Hematopoietic multipotent progenitor cell treated with erythropoietin and hydrocortisone succinate and interleukin-3 and kit ligand, for 15 days (in vitro differentiated cells): ENCODE results near the gene DCHS2.
"Not testable (repeated sequence)": the region's sequence is repeated elsewhere in the genome, so short reads cannot be mapped to it uniquely, and the experiment has no call there.

Experiments
- DNase-seq: peaks from one replicate; pipeline ENCODE4 v3.0.0-alpha.2; 2015; ENCODE audit warnings: low spot score

Gene DCHS2

DNA sequence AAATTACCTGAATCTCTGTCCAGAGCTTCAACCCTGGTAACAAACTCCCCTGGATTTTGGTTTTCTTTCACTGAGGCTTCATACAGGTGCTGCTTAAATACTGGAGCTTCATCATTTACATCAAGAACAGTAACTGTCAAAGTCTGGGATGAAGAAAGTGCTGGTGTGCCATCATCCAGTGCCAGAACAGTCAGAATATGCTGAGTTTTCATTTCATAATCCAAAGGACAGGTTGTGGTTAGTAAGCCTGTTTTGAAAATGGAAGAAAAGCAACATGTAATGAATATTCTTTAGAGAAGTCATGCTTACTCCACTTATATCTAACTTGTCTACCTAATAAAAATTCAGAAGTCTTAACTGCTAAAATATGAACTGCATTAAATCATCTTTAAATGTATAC, 175.9 kb downstream of the DCHS2 start:
- no peak for DNase-seq

GRCh38 chr4:154314248-154314647, 177.4 kb downstream of the DCHS2 start:
- no peak for DNase-seq

- DNase-seq = no peak
Observed at GRCh38 chr4:154313004-154313585, 178.5 kb downstream of the DCHS2 start.

GRCh38 chr4:154312246-154312645, 179.4 kb downstream of the DCHS2 start:
- no peak for DNase-seq

DNA sequence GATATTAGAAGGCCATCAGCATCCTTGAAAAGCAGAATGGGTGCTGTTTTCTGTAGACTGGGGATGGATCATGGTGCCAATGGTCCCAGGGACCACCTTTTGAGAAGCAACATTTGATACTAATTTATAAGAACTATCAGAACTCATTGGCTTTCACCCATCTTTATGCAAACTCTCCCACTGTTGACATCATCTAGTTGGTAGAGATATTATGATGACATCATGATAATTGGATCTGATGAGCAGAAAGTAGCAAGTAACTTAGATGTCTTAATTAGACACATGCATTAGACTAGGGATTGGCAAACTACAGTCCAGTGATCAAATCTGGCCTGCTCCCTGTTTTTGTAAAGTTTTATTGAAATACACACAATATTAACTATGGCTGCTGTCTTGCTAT, 181.0 kb downstream of the DCHS2 start:
- no peak for DNase-seq

DNA sequence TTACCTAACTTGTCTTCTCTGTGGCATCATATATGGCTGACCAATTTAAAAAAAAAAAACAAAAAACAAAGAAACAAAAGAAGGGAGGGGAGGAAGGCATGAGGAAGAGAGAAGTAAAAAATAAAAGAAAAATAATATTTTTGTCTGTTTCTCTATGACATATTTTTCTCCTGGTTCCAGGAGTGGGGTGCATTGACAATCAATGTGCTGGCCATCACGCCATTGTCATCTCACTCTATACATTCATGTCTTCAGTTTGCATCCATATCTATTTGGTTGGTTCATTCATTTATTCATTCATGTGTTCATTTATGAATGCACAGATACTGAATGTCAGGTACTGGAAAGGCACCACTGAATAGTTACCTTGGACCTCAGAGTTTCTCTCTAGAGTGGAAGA, 183.4 kb downstream of the DCHS2 start:
- no peak for DNase-seq

GRCh38 chr4:154307451-154307850, 184.1 kb downstream of the DCHS2 start:
- no peak for DNase-seq

DNA sequence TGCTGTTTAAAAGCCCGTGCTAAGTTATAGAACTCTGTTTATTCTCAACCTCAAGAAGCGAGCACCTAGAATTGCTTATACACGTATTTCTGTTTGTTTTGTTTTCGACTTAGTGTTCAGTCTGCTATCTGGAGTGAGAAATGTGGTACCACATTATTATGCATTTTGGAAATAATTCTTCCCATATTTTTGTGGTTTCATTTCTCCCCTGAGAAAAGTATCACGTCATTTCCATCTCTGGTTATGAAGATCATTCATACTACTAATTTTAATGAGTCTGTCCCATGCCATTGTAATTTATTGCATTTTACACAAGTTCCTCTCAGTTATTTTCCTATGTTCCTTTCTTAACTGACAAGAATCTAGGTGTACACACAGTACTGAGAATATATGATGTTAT, 186.0 kb downstream of the DCHS2 start:
- DNase-seq = no peak

GRCh38 chr4:154304679-154305078, 186.9 kb downstream of the DCHS2 start:
- DNase-seq = no peak

- no peak for DNase-seq
Observed at GRCh38 chr4:154294652-154295350, 196.8 kb downstream of the DCHS2 start.

DNA sequence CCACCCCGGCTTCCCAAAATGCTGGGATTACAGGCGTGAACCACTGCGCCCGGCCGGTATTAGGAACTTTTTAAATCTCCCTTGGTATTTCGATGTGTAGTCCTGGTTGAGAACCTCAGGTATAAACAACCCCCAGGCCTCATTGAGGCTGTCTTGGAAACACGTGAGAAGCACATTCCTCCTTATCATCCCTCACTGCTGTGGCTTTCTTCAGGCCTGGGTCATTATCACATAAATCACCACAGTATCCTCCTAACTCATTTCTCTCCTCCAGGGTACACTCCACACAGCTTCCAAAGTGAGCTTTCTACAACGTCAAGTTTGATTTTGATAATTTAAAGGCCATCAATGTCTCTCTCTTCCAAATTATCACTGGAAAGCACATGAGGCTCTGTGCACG, 198.2 kb downstream of the DCHS2 start:
- no peak for DNase-seq

GRCh38 chr4:154292589-154292988, 199.0 kb downstream of the DCHS2 start:
- DNase-seq = no peak

- no peak for DNase-seq
Observed at GRCh38 chr4:154277172-154277571, 214.4 kb downstream of the DCHS2 start.

- DNase-seq = no peak
Observed at GRCh38 chr4:154276496-154276895, 215.1 kb downstream of the DCHS2 start.

DNA sequence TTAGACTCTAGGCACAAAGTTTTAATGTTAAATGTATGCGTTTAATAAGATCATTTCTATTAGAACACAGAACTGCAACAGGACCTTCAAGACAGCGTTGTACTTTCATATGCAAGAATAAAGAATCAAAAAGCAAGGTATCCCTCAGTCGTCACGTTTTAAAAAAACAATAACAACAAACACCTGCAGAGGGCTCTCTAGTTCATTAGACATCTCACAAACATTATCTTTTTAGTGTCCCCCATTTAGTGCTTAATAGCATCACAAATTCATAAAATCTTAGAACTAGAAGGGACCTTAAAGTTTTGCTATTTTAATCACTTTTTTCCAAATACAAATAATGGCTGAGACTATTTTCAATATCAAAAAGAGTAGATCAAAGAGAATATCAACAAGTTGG, 236.6 kb downstream of the DCHS2 start:
- DNase-seq = no peak

DNA sequence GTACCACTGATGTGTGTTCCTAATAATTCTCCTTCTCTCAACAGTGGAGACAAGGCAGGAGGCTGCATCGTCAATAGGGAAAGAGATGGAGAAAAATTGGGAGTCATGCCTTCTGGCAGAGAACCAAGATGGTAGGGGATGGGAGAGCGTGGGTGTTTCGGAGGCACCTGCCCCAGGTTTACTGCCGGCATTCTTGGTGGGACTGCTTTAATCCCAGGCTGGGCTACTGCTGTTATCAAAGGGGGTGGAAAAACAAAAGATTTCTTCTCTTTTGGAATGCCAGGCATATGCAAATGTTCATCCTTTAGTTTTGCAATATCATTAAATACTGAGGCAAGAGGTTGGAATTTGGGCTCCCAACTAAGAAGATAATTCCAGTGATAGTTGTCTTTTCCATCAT, 257.0 kb downstream of the DCHS2 start:
- no peak for DNase-seq

- no peak for DNase-seq
Observed at GRCh38 chr4:154231806-154232478, 259.7 kb downstream of the DCHS2 start.

DNA sequence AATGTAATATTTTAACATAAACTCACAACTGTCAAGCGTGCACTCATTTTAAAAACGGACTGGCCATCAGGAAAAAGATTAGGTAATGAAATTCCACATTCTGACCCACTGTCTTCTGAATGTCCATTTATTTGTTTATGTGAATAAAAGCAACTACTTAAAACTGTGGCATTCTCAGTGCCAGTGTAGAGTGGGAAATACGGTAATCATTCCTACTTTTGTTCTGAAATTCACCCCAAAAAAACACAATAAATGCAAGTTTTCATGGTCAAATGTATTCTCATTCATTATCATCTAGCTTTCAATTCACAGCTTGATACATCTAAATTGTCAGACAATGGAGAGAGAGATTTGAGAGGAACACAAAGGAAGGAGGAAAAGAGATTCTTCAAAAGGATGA, 260.9 kb downstream of the DCHS2 start:
- DNase-seq = no peak

DNA sequence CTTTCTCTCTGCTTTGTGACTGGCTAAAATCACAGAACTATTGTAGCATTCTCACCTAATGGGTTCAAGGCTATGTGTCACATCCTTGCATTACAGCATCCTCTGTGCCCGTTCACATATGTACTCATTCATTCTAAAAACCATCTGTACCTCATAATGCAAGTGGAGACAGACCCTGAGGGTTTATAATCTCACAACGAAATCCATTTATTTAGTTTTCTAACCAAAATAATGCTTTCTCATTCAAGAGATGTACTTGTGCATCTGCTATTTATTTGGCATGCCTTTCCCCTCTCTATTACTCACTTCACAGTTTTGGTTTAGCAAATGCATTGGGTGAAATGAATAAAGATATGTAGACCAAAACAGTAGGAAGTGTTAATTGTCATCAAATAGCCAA, 261.5 kb downstream of the DCHS2 start:
- DNase-seq = no peak

- DNase-seq = no peak
Observed at GRCh38 chr4:154222875-154223274, 268.7 kb downstream of the DCHS2 start.

- no peak for DNase-seq
Observed at GRCh38 chr4:154218051-154218450, 273.5 kb downstream of the DCHS2 start.

DNA sequence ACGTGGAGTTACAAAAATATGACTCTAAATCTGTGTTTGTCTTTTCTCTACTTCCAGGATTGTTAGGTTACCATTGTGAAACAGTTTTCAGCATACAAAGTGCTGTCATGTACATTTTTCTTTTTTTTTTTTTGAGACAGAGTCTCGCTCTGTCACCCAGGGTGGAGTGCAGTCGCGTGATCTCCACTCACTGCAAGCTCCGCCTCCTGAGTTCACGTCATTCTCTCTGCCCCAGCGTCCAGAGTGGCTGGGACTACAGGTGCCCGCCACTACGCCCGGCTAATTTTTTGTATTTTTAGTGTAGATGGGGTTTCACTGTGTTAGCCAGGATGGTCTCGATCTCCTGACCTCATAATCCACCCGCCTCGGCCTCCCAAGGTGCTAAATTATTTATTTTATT, 274.2 kb downstream of the DCHS2 start:
- DNase-seq = not testable (repeated sequence)

DNA sequence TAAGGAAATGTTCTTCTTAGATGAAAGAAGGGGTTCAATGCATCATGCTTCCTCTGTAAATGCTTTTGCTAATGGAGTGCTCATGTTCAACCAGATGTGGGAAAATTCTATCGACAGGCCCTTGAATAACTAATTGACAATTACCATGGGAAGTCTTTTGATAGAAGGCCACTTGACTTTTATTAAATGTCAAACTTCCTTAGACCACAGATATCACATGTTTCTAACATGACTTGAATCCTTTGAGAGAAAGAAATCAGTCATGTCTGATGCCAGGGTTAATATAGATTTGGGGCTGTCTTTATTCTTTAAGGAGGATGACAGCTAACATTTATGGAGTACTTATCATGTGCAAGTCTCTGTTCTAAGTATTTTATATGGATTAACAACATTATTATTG, 280.1 kb downstream of the DCHS2 start:
- no peak for DNase-seq

DNA sequence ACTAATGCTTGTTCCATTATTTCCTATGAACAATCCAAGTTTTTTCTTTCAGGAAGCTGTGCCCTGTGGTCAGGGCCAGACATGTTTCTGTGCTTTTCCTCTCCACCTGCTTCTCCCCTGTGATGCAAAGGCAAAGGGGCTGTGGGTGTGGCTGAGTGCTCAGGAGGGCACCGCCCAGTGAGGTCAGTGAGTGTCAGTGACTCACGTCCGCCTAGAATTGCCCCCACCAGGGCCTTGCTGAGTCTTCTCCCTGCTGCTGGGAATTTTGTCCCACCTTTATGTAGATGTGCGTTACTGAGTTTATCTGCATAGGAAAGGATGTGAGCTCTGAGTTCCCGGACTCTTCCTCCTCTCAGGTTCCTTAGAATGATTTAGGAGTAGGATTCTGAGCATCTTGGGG, 283.2 kb downstream of the DCHS2 start:
- DNase-seq = no peak
